ENCODE data around the gene PAK5. TPM values are rescaled to one million over a fixed set of nuclear protein-coding genes. Genes with fewer than 3 reads are reported as not detected.

PAK5 gene
- total RNA-seq, 4 donors from 2014 or later = 0.22 TPM; not detected in 3

DNA sequence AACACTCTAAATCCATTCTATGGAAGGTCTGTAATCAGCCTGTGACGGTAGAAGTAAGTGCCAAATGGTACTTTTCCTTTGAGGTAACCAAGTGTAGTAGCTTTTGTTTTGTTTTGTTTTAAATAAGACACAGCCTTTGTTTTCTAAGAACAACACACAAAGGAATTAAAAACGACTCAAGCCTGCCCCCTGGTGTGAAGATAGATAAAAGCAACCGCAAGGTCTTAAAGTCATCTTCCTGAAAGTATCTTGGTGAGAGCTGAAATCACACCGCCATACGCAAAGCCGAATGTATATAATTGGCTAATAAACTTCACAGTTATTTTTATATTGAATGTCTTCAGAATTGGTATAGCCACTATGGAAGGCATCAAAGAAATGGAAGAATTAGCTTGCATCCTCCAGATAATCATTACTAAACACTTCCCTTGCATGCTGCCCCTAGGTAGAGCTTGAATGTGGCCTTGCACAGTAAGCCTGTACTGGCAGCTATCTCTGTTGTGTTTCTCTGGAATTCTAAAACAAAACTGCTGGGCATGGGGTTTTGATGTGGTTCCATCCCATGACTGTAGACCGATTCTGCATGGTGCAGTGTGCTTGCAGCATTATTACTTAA, 228.9 kb downstream of the PAK5 start:
- WGBS, 2 donors = 24 to 26% methylated on average over 7 of the region's 7 CpGs
- no peak overlapping the region for H3K4me3 ChIP-seq
- H3K36me3 ChIP-seq = no peaks in the 10 kb centered on the region
- peak; percentile 23 to 65 for DNase-seq (ENCODE audit: low spot score in 2 of 2)
- no peaks in the 10 kb centered on the region for H3K9me3 ChIP-seq
- no peak overlapping the region for H3K27ac ChIP-seq
- TF ChIP-seq, protein P1, sequence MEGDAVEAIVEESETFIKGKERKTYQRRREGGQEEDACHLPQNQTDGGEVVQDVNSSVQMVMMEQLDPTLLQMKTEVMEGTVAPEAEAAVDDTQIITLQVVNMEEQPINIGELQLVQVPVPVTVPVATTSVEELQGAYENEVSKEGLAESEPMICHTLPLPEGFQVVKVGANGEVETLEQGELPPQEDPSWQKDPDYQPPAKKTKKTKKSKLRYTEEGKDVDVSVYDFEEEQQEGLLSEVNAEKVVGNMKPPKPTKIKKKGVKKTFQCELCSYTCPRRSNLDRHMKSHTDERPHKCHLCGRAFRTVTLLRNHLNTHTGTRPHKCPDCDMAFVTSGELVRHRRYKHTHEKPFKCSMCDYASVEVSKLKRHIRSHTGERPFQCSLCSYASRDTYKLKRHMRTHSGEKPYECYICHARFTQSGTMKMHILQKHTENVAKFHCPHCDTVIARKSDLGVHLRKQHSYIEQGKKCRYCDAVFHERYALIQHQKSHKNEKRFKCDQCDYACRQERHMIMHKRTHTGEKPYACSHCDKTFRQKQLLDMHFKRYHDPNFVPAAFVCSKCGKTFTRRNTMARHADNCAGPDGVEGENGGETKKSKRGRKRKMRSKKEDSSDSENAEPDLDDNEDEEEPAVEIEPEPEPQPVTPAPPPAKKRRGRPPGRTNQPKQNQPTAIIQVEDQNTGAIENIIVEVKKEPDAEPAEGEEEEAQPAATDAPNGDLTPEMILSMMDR (IDR thresholded peaks at IDR 0.05) = peak; percentile 55 to 81 (median 64)
- TF ChIP-seq EP300 (IDR thresholded peaks at IDR 0.05) = no peak
- H3K4me1 ChIP-seq = no peaks in the 10 kb centered on the region
- no peaks in the 10 kb centered on the region for H3K27me3 ChIP-seq

DNA sequence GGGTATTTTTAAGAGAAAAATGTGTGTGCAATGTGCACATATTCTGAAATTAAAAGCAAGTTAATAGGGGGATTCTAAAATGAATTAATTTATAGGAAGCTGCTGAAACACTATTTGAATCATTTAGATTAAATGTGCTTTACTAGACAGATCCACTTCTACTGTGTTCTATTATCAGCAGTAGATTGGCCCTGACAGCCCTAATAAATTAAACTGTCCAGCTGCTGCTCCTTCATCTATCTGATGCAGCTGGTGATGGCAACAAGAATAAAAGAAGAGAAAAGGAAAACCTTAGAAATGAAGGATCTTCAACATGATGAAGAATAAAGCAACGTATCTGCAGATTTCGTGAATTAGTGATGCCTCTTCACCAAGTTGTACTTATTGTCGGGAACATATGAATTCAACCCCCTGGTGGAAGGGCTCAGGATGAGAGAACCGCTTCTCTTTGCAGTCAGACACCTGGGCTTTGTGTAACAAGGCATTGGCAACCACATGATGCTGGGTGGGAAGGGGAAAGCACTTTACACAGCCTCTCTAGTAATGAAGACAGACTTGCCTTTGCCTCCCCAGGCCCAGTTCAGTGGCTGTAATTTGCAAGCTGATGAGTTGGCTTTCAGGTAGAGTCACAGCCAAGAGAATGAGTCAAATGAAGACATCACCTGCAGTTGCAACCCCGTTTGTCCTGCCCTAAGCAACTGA, 230.1 kb downstream of the PAK5 start:
- DNase-seq (ENCODE audit: low spot score in 2 of 2) = no peak
- Histone ChIP-seq H3K9me3 (no peaks in the 10 kb centered on the region), H3K4me3 (no peak overlapping the region), H3K36me3 (no peaks in the 10 kb centered on the region), H3K27me3 (no peaks in the 10 kb centered on the region), H3K27ac (no peak overlapping the region), H3K4me1 (no peaks in the 10 kb centered on the region)
- TF ChIP-seq POLR2A (IDR thresholded peaks at IDR 0.05) (no peak), EP300 (IDR thresholded peaks at IDR 0.05) (no peak)
- TF ChIP-seq, protein P1 (IDR thresholded peaks at IDR 0.05) = no peak
- 92 to 95% methylated on average over 5 of the region's 5 CpGs for WGBS, 2 donors

DNA sequence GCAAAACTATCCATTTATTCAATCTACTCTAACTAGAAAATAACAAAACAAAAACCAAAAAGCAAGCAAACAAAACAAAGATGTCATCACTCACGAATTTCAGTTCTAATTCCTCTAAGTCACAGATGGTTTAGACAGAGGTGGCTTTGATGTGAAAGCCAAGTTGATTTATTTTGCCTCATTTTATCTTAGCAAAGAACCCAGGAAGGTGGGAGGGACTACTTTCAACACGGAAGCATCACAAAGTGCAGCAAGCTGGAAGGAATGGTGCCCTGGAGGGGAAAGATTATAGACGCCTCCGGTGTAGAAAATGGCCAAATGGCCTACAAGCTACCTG, 236.1 kb downstream of the PAK5 start:
- Histone ChIP-seq H3K27me3 (no peaks in the 10 kb centered on the region), H3K27ac (no peak overlapping the region)
- WGBS, 2 donors = 65 to 68% methylated on average over 4 of the region's 4 CpGs

GRCh38 chr20:9600562-9600961, 238.3 kb downstream of the PAK5 start:
- H3K4me3 ChIP-seq = no peak overlapping the region
- no peaks in the 10 kb centered on the region for H3K36me3 ChIP-seq
- WGBS, 2 donors = 57 to 64% methylated on average over 1 of the region's 1 CpG
- no peak overlapping the region for H3K27ac ChIP-seq
- no peak for DNase-seq (ENCODE audit: low spot score in 2 of 2)
- TF ChIP-seq POLR2A (IDR thresholded peaks at IDR 0.05) = no peak
- TF ChIP-seq EP300 (IDR thresholded peaks at IDR 0.05) = no peak
- TF ChIP-seq, protein P1 (IDR thresholded peaks at IDR 0.05) = no peak
- H3K9me3 ChIP-seq = no peaks in the 10 kb centered on the region
- no peaks in the 10 kb centered on the region for H3K27me3 ChIP-seq
- no peaks in the 10 kb centered on the region for H3K4me1 ChIP-seq

More for the DNA sequence above, 236.1 kb downstream of the PAK5 start:
- no peak for DNase-seq (ENCODE audit: low spot score in 2 of 2)
- no peaks in the 10 kb centered on the region for H3K36me3 ChIP-seq
- no peak overlapping the region for H3K4me3 ChIP-seq
- H3K9me3 ChIP-seq = no peaks in the 10 kb centered on the region
- H3K4me1 ChIP-seq = no peaks in the 10 kb centered on the region
- TF ChIP-seq POLR2A (IDR thresholded peaks at IDR 0.05) (no peak), EP300 (IDR thresholded peaks at IDR 0.05) (no peak)
- TF ChIP-seq, protein P1 (IDR thresholded peaks at IDR 0.05) = no peak

DNA sequence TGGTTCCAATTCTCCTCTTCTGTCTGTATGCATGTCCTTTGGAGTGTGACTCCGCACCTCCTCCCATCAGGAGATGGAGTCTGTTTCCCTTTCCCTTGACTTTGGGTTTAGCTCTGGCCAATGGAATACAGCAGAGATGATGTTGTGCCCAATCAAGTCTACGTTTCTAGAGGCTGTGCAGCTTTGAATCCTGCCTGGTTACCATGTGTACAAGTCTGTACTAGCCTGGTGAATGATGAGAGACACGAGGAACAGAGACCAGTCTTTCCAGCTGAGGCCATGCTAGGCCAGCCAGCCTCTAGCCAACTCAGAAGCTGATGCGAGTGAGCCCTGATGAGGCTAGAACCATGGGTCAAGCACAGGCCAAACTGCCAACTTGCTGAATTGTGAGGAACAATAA, 241.3 kb downstream of the PAK5 start:
- no peaks in the 10 kb centered on the region for H3K36me3 ChIP-seq
- H3K27me3 ChIP-seq = no peaks in the 10 kb centered on the region
- no peaks in the 10 kb centered on the region for H3K4me1 ChIP-seq
- no peak overlapping the region for H3K4me3 ChIP-seq
- WGBS, 2 donors = 87 to 93% methylated on average over 4 of the region's 4 CpGs
- H3K9me3 ChIP-seq = no peaks in the 10 kb centered on the region
- no peak for TF ChIP-seq POLR2A (IDR thresholded peaks at IDR 0.05)
- TF ChIP-seq, protein P1 (IDR thresholded peaks at IDR 0.05) = no peak
- no peak overlapping the region for H3K27ac ChIP-seq
- no peak for DNase-seq (ENCODE audit: low spot score in 2 of 2)
